ENCODE results near the gene EXOC3. TPM values are rescaled to one million over a fixed set of nuclear protein-coding genes. Genes with fewer than 3 reads are reported as not detected.
"Not testable (repeated sequence)": the region's sequence is repeated elsewhere in the genome, so short reads cannot be mapped to it uniquely, and the experiment has no call there.

EXOC3 gene
- 35.6 TPM for polyA plus RNA-seq (2013, experiment 1 of 2; ENCODE audit: insufficient read length)
- 33.7 TPM for polyA plus RNA-seq (2013, experiment 2 of 2; ENCODE audit: insufficient read length)

- peak; percentile 75 for DNase-seq
Measured at GRCh38 chr5:442335-443238, at the start of gene EXOC3. TSS of gene EXOC3 (plus strand) at chr5:443176. CDS start at chr5:446206, 3,030 bp downstream.

- DNase-seq: peak; percentile 67
Measured at GRCh38 chr5:393846-394275, 49.1 kb upstream of the EXOC3 start.

- DNase-seq: no peak
Measured at GRCh38 chr5:394671-395155, 48.3 kb upstream of the EXOC3 start.

- peak; percentile 77 for DNase-seq
Measured at GRCh38 chr5:395156-395920, 47.6 kb upstream of the EXOC3 start.

GRCh38 chr5:395921-396530 is 47.0 kb upstream of the EXOC3 start:
- DNase-seq: no peak

GRCh38 chr5:396531-396961 is 46.4 kb upstream of the EXOC3 start:
- no peak for DNase-seq

GRCh38 chr5:398141-398474 is 44.9 kb upstream of the EXOC3 start:
- not testable (repeated sequence) for DNase-seq

GRCh38 chr5:398475-399295 is 44.3 kb upstream of the EXOC3 start:
- no peak for DNase-seq

- peak; percentile 99 for DNase-seq
Measured at GRCh38 chr5:399296-400281, 43.4 kb upstream of the EXOC3 start.

GRCh38 chr5:400282-401145 is 42.5 kb upstream of the EXOC3 start:
- peak; percentile 94 for DNase-seq

- no peak for DNase-seq
Measured at GRCh38 chr5:401146-402034, 41.6 kb upstream of the EXOC3 start.

- not testable (repeated sequence) for DNase-seq
Measured at GRCh38 chr5:402219-402614, 40.8 kb upstream of the EXOC3 start.

GRCh38 chr5:402615-403359 is 40.2 kb upstream of the EXOC3 start:
- DNase-seq: no peak

GRCh38 chr5:403995-404394 is 39.0 kb upstream of the EXOC3 start:
- DNase-seq: no peak

GRCh38 chr5:404666-405241 is 38.2 kb upstream of the EXOC3 start:
- DNase-seq: no peak

GRCh38 chr5:405421-405820 is 37.6 kb upstream of the EXOC3 start:
- DNase-seq: no peak

GRCh38 chr5:406041-406440 is 36.9 kb upstream of the EXOC3 start:
- no peak for DNase-seq

Measured in fibroblast of skin of back (primary cell).